IMR-90 (cell line): Measurements from ENCODE around the gene CTNNA2. TPM values are rescaled to one million over a fixed set of nuclear protein-coding genes. Genes with fewer than 3 reads are reported as not detected.

ENCODE experiments used
- ATAC-seq: fragments of 200-7000 bp; cut with Tn5 transposase; 2 replicates; pipeline ENCODE4 v1.9.1; 2020; ENCODE audit warnings: low read depth, mild to moderate bottlenecking, moderate library complexity
- BruUV-seq: library from RNA; stranded (reverse); fragments of 400-500 nt; replicated peaks from 2 replicates; lab custom pipeline; 2021; lab: Mats Ljungman, UMichigan
- CTCF ChIA-PET: fragments of 300-600 bp; formaldehyde crosslinking; extraction: SDS; loops from one replicate; lab custom pipeline; 2021; ENCODE audit warnings: antibody characterized with exemption; lab: Yijun Ruan, JAX
- POLR2A ChIA-PET: fragments of 300-600 bp; sonication (Branson Sonifier 250); formaldehyde crosslinking; loops from one replicate; lab custom pipeline; 2022; ENCODE audit warnings: antibody characterized with exemption; ENCODE audit not compliant: unreplicated experiment; lab: Charles Lee
- DNase-seq: peaks from one replicate; pipeline ENCODE4 v3.0.0; 2013
- H2AFZ ChIP-seq: replicated peaks from 2 replicates; pipeline ENCODE3; 2013; ENCODE audit warnings: low read length, mild to moderate bottlenecking; ENCODE audit not compliant: poor library complexity
- H2AK5ac ChIP-seq: 2 replicates; pipeline ENCODE4 v1.6.1; 2013; ENCODE audit warnings: low read depth, low read length, inconsistent platforms
- H2AK9ac ChIP-seq: replicated peaks from 2 replicates; pipeline ENCODE3; 2013; ENCODE audit warnings: mild to moderate bottlenecking, low read depth, low read length, moderate library complexity; ENCODE audit not compliant: poor library complexity
- H2BK120ac ChIP-seq: 2 replicates; pipeline ENCODE4 v1.6.1; 2013; ENCODE audit warnings: low read depth, low read length, inconsistent platforms
- H2BK15ac ChIP-seq: 3 replicates; pipeline ENCODE4 v1.6.1; 2013; ENCODE audit warnings: low read depth, low read length, inconsistent platforms
- H2BK20ac ChIP-seq: 2 replicates; pipeline ENCODE4 v1.6.1; 2013; ENCODE audit warnings: low read depth, mild to moderate bottlenecking, inconsistent platforms, low read length, moderate library complexity
- H2BK5ac ChIP-seq: 2 replicates; pipeline ENCODE4 v1.6.1; 2013; ENCODE audit warnings: mild to moderate bottlenecking, low read depth, low read length, inconsistent platforms; ENCODE audit not compliant: poor library complexity, severe bottlenecking
- H3K14ac ChIP-seq: replicated peaks from 2 replicates; pipeline ENCODE4 v1.6.1; 2013; ENCODE audit warnings: low read depth, low read length, inconsistent platforms
- H3K18ac ChIP-seq: 2 replicates; pipeline ENCODE4 v1.6.1; 2013; ENCODE audit warnings: low read depth, low read length, control low read depth
- H3K23ac ChIP-seq: 2 replicates; pipeline ENCODE4 v1.6.1; 2013; ENCODE audit warnings: low read depth, low read length, inconsistent platforms
- H3K27ac ChIP-seq: 2 replicates; pipeline ENCODE4 v1.5.1; 2013; ENCODE audit warnings: mild to moderate bottlenecking, control low read depth, low read length; ENCODE audit not compliant: insufficient read depth
- H3K27me3 ChIP-seq: 2 replicates; pipeline ENCODE4 v1.6.1; 2013; ENCODE audit warnings: low read length; ENCODE audit not compliant: control insufficient read depth, insufficient read depth
- H3K36me3 ChIP-seq: 2 replicates; pipeline ENCODE4 v1.6.1; 2013; ENCODE audit warnings: low read length, mixed read lengths; ENCODE audit not compliant: control insufficient read depth, insufficient read depth
- H3K4ac ChIP-seq: 2 replicates; pipeline ENCODE4 v1.6.1; 2013; ENCODE audit warnings: low read depth, low read length, inconsistent platforms
- H3K4me1 ChIP-seq: 2 replicates; pipeline ENCODE4 v1.6.1; 2013; ENCODE audit warnings: low read length, mixed read lengths; ENCODE audit not compliant: control insufficient read depth, insufficient read depth
- H3K4me2 ChIP-seq: 2 replicates; pipeline ENCODE4 v1.6.1; 2013; ENCODE audit warnings: low read depth, mild to moderate bottlenecking, control low read depth, low read length, moderate library complexity
- H3K4me3 ChIP-seq: 2 replicates; pipeline ENCODE4 v1.5.1; 2013; ENCODE audit warnings: low read depth, mild to moderate bottlenecking, control low read depth, low read length, moderate library complexity; ENCODE audit not compliant: insufficient read depth
- H3K56ac ChIP-seq: 2 replicates; pipeline ENCODE4 v1.6.1; 2013; ENCODE audit warnings: low read length, inconsistent platforms; ENCODE audit not compliant: insufficient read depth; ENCODE audit errors: extremely low read depth
- H3K79me1 ChIP-seq, 2 experiments: 2 replicates each; pipeline ENCODE4 v1.6.1; 2013; ENCODE audit warnings: low read length in 2 of 2, inconsistent platforms in 1 of 2, low read depth in 1 of 2
- H3K9ac ChIP-seq: 2 replicates; pipeline ENCODE4 v1.6.1; 2013; ENCODE audit warnings: low read depth, low read length, control low read depth
- H3K9me1 ChIP-seq: 2 replicates; pipeline ENCODE4 v1.6.1; 2013; ENCODE audit warnings: low read length, inconsistent platforms; ENCODE audit not compliant: insufficient read depth
- H3K9me3 ChIP-seq: 2 replicates; pipeline ENCODE4 v1.6.1; 2013; ENCODE audit warnings: low read length; ENCODE audit not compliant: control insufficient read depth, insufficient read depth
- H4K20me1 ChIP-seq: 2 replicates; pipeline ENCODE4 v1.6.1; 2013; ENCODE audit warnings: low read length, inconsistent platforms; ENCODE audit not compliant: insufficient read depth
- H4K5ac ChIP-seq: 2 replicates; pipeline ENCODE4 v1.6.1; 2013; ENCODE audit warnings: mild to moderate bottlenecking, low read depth, low read length, control low read depth
- H4K8ac ChIP-seq, 2 experiments: 2 replicates each; pipeline ENCODE4 v1.6.1; 2013; ENCODE audit warnings: low read depth in 2 of 2, low read length in 2 of 2, control low read depth in 1 of 2, inconsistent platforms in 1 of 2
- H4K91ac ChIP-seq: 2 replicates; pipeline ENCODE4 v1.6.1; 2013; ENCODE audit warnings: low read depth, low read length, inconsistent platforms; ENCODE audit not compliant: insufficient read depth
- BHLHE40 ChIP-seq: fragments of 150-350 bp; IDR thresholded peaks from 2 replicates; pipeline ENCODE4 v1.6.1; 2016; ENCODE audit warnings: mild to moderate bottlenecking, low read depth, low read length
- CEBPB ChIP-seq: IDR thresholded peaks from 2 replicates; pipeline ENCODE4 v1.6.1; 2012; ENCODE audit warnings: low read depth, low read length, improper control_type of control experiment
- CTCF ChIP-seq: conservative IDR thresholded peaks from 2 replicates; pipeline ENCODE4 v1.5.1; 2012; ENCODE audit warnings: mild to moderate bottlenecking, low read depth, low read length, improper control_type of control experiment
- MAZ ChIP-seq: IDR thresholded peaks from 2 replicates; pipeline ENCODE4 v1.6.1; 2012; ENCODE audit warnings: low read depth, mild to moderate bottlenecking, low read length, improper control_type of control experiment, moderate library complexity, borderline replicate concordance
- RAD21 ChIP-seq: IDR thresholded peaks from 2 replicates; pipeline ENCODE4 v1.6.1; 2012; ENCODE audit warnings: low read length, improper control_type of control experiment
- RFX5 ChIP-seq: IDR thresholded peaks from 2 replicates; pipeline ENCODE4 v1.8.0; 2012; ENCODE audit warnings: low read depth, mild to moderate bottlenecking, low read length, moderate library complexity
- WGBS, 2 experiments: methylation state at CpG; one replicate each; pipeline versions ENCODE4 v1.1.5 to v1.1.7; 2013; ENCODE audit warnings: missing lambda C conversion rate in 2 of 2; ENCODE audit not compliant: insufficient read length in 1 of 2; ENCODE audit errors: extremely low coverage in 2 of 2; 5-methylcytosine and 5-hydroxymethylcytosine counted together
- dilution Hi-C: fragments of 300-500 bp; cut with HindIII; formaldehyde crosslinking; loops from one replicate; pipeline ENCODE4 v1.14.3; 2018; ENCODE audit warnings: low sequenced_read_pairs; ENCODE audit not compliant: unreplicated experiment
- in situ Hi-C: fragments of 300-500 bp; cut with MboI; formaldehyde crosslinking; loops from 3 replicates; pipeline ENCODE4 v1.14.3; 2019; ENCODE audit warnings: low sequenced_read_pairs, inconsistent platforms, mixed read lengths
- intact Hi-C: fragments of 100-400 bp; cut with micrococcal nuclease; formaldehyde crosslinking; loops from 2 replicates; pipeline ENCODE4 v1.10.0; 2022
- polyA plus RNA-seq, 3 experiments: library from polyadenylated mRNA; depleted of rRNA; stranded (reverse); fragments of >200 nt; gene quantifications; 2 replicates each; pipeline ENCODE4 v1.2.3, GENCODE V29; 2012; ENCODE audit warnings: low replicate concordance in 1 of 3
- total RNA-seq: library from RNA; depleted of rRNA; stranded (reverse); fragments of >200 nt; gene quantifications from 2 replicates; pipeline ENCODE4 v1.2.3, GENCODE V29; 2012

The CTNNA2 gene
- total and polyA plus RNA-seq, 2 of the 4 experiments (the other 2 are of a cell fraction), result not detected

- no peaks in the 10 kb centered on the region for H3K4me1 ChIP-seq
- no peaks in the 10 kb centered on the region for H3K79me1 ChIP-seq
- POLR2A ChIA-PET, result no interaction called here
- H3K23ac ChIP-seq, result no peak overlapping the region
- no peaks in the 10 kb centered on the region for H4K20me1 ChIP-seq
- no peak for TF ChIP-seq RFX5
- TF ChIP-seq BHLHE40, result no peak
- no peak for TF ChIP-seq CTCF
- no peak for TF ChIP-seq MAZ
- TF ChIP-seq CEBPB, result no peak
- no peak for TF ChIP-seq RAD21
- no peak overlapping the region for H4K91ac ChIP-seq
- no TSS peak for BruUV-seq
- no peak overlapping the region for H3K4me2 ChIP-seq
- no peak overlapping the region for H2BK20ac ChIP-seq
- no peaks in the 10 kb centered on the region for H3K27me3 ChIP-seq
- H2AFZ ChIP-seq, result no peak overlapping the region
- no peak overlapping the region for H3K4ac ChIP-seq
- H2BK5ac ChIP-seq, result no peak overlapping the region
- no peak overlapping the region for H3K4me3 ChIP-seq
- CTCF ChIA-PET, result no interaction called here
- no peaks in the 10 kb centered on the region for H3K36me3 ChIP-seq
- no peak overlapping the region for H2BK15ac ChIP-seq
- no peak overlapping the region for H3K27ac ChIP-seq
- no peak overlapping the region for H3K56ac ChIP-seq
- intact Hi-C loops (no loop called here), dilution Hi-C loops (no loop called here), in situ Hi-C loops (no loop called here)
- H4K8ac ChIP-seq, result no peak overlapping the region
- no peak overlapping the region for H2AK5ac ChIP-seq
- no peak overlapping the region for H2BK120ac ChIP-seq
- 20% methylated on average over 1 of the region's 3 CpGs; no CpG with 5 or more reads in 1 of the 2 experiments for WGBS, 2 experiments
- H3K9ac ChIP-seq, result no peak overlapping the region
- no peak overlapping the region for H4K5ac ChIP-seq
- no peak overlapping the region for H3K18ac ChIP-seq
- ATAC-seq, result no peak
- H3K14ac ChIP-seq, result no peak overlapping the region
- H3K9me3 ChIP-seq, result 0 out of 2 replicates have a peak, but pooled peaks cover 2% of the 10 kb centered on the region
- H3K9me1 ChIP-seq, result no peaks in the 10 kb centered on the region
- H2AK9ac ChIP-seq, result no peak overlapping the region
- no peak for DNase-seq
These were observed 83.6 kb downstream of the CTNNA2 start for GRCh38 chr2:79596403-79596802.
